Raji (cell line): Measurements from ENCODE around the gene PTPRG.

ENCODE experiments used
- POLR2A ChIP-seq: IDR thresholded peaks from 2 replicates; pipeline ENCODE4 v1.6.1; 2011; ENCODE audit warnings: low read depth, low read length, control low read depth; ENCODE audit not compliant: insufficient read depth

PTPRG gene

DNA sequence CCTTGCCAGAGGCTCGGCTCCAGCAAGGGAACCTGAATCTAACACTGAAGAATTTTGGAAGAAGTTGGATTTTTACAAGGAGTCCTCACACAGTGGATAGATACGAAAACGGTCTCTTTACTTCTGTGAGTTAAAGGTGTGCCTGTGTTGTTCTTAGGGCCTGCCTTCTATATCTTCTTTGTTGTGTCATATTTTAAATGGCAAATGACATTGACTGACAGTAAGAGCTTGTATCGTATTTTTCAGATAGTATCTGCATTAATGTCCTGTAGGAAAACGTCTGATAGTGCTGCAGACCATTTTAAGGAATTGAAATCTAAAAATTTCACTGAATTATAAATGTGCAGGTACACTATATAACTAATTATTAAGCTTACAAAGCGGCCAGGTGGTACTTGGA lies 56.3 kb downstream of the PTPRG start:
- no peak for TF ChIP-seq POLR2A

DNA sequence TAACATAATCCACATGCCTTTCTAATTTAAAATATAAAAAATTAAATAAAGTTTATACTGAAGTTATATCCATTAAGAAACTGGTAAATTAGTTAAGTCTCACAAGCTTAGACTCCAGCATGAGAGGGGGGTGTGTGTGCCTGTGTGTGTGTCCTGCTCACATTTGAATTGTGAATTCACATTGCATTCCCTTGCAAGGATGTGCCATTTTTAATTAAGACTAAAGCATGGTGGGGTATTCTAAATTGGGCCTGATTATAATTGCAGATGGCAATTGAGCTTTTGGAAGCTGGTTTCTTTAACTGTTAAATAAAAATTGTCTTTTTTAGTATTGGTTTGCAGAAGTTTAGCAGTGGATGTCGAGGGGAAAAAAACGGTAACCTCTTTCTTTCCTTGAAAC lies 56.9 kb downstream of the PTPRG start:
- no peak for TF ChIP-seq POLR2A

DNA sequence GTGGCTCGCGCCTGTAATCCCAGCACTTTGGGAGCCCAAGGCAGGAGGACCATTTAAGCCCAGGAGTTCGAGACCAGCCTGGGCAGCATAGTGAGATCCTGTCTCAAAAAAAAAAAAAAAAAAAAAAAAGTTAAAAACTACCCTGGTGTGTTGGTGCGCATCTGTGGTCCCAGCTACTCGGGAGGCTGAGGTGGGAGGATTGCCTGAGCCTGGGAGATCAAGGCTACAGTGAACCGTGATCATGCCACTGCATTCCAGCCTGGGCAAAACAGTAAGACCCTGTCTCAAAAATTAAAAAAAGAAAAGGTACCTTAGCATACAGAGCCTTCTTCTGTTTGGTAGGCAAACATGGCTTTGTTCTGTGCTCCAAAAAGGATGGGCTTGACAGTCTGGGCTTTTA lies 57.5 kb downstream of the PTPRG start:
- TF ChIP-seq POLR2A = no peak

DNA sequence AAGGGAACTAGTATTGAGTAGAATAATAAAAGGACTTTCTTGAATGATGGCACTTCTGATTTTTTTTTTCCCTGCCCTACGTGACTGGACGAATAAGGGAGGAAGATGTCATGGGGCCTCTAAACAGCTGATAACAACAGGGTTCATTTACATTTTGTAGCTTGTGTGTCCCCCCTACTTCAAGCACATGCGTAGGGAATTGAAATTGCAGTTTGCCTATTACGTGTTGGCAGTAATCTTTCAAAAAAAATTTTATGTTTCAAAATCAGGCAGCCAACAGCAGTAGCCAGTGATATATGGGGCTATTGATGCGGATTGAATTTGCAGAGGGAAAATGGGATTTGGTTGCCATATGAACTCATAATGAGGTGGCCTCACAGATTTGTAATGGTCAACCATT lies 58.7 kb downstream of the PTPRG start:
- no peak for TF ChIP-seq POLR2A

DNA sequence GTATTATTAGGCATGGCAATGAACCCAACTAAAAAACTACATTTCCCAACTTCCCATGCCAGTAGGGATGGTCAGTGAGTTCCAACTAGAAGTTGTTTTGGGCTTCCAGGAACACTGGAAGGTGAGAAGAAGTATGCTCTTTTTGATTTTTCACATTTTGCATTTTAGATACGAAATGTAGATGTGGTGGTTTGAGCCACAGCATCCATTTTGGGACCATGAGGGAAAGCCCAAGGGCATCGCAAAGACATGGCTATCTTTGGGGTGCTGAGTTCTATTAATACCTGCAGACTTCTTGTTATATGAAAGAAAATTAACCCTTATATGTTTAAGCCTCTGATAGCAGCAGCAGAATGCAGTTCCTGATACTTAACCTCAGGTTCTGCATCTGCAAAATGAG lies 62.9 kb downstream of the PTPRG start:
- no peak for TF ChIP-seq POLR2A

DNA sequence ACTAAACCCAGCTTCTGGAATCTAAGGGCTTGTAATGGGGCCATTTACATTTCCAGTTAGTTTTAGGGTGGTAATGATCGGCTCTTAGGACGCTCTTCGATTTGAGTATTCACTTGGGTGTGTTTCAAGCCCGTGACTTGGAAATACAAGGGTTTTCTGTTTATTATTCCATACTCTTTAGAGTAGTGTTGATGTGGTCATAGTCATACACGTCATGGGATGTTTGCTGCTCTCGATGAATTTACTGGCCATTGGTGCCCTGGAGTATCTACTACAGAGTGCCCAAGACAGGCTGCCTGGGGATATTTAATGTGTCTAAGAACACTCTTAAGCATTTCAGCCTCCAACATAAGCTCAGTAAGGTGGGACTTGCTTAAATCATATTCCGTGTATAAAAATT lies 64.1 kb downstream of the PTPRG start:
- TF ChIP-seq POLR2A = no peak

DNA sequence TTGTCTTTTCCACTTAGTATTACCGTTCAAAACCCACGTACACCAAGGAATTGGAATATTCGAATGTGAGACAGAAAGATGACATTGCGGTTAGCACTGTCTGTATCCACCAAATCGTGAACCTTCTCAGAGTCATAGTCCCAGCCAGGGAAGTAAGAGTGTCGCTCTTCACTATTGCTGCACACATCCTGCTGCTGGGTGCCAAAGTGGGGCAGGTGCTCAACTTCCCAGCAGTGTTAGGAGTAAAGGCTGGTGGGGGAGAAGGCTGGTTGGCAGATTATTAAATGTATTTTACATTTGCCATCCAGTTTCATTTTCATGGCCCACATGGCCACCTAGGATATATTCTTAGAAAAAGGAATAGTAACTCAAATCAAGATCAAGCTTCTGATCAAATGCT lies 65.1 kb downstream of the PTPRG start:
- no peak for TF ChIP-seq POLR2A

DNA sequence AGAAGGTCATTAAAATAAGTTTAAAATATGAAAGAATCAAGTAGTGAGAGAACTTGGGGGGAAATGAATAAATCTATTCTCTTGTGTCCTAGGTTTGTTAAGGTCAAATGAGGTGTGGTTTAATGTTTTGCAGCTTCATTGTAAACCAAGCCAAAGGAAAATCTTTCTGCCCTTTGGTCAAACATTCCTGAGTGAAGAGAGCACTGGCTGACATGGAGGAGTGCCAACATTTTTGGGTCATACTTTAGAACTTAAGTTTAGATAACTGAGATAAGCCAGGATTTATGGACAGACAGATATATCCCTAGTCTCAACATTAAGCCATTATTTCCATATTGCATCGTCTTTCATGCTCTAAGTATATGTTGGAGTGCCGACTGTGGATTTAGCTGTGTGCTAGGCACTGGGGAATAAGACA lies 66.4 kb downstream of the PTPRG start:
- no peak for TF ChIP-seq POLR2A

DNA sequence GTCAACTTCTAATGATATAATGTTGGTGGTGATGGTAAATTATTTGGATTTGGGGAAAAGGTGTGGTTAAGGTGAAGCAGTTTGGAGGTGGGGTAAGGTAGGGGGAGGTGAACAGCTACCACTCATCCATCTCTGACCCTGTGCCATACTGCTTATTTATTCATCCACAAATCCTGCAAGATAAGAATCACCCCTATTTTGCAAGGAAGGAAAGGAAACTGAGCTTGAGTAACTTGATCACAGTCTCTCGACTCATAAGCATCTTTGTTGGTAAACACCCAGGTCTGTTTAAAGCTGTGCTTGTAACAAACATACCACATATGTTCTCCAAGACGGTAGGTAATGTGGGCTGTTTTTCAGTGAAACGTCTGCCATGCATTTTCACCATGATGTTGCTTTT lies 67.3 kb downstream of the PTPRG start:
- TF ChIP-seq POLR2A = no peak

DNA sequence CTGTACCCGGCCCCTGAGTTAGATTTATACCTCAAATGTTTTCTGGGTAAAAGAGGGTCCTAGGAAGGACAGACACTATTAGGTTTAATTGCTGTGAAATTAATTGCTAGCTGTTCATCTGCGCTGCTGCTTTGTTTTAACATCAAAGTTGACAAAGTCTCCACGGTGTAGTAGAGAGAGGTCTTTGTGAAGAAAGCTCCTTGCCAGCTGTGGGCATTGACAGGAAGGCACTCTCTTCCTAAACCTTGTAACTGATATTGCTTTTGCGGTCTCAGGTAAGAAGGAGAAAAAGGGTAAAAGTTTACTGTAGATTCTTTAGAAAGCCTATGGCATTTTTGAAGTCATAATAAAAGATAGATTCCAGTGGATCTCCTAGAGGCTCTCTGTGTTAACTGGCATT lies 68.1 kb downstream of the PTPRG start:
- TF ChIP-seq POLR2A = no peak

DNA sequence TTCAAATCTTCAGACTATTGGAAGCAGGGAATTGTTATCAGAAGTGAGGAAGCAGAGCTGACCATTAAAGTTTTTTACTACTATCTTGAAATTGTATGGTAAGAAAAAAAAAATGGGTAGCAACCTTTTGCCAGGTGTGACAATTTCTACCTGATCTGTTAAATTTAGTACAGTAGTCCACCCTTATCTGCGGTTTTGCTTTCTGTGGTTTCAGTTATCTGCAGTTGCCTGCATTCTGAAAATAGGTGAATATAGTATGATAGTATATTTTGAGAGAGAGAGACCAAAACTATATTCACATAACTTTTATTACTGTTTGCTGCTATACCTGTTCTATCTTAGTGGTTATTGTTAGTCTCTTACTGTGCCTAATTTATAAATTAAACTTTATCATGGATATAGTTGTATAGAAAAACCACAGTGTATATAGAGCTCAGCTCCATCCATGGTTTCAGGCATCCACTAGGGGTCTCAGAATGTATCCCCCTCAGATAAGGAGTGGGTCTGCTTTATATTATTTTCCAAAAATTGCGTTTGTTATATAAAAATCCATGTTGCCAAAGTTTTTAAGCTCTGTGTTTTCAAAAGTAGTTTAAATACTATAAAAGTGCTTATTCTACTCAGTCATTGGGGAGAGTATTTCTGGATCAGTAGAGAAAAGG lies 69.9 kb downstream of the PTPRG start:
- TF ChIP-seq POLR2A = no peak

DNA sequence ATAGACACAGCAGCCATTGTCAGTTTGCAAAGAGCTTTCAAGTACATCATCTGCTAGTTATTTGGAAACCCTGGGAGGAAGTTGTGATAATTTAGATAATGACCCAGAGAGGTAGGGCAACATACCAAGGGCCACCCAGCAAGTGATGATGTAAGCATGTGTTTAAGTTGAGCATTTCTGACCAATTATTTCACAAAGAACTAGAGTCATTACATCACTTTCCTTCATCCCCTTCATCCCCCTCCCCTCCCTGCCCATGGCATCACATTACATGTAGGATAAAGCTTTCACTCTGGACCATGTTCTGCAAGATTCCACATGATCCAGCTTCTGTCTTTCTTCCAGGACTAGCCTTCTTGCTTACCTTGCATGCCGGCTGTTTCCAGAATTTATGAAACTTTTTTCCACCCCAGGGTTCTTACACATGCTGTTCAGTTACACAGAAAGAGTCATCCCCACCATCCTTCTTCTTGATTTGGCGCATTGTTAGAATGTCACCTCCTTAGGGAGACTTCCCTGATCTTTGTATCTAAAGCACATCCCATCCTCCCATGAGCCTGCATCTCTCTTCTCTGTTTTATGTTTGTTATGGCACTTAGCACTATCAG lies 71.3 kb downstream of the PTPRG start:
- no peak for TF ChIP-seq POLR2A

DNA sequence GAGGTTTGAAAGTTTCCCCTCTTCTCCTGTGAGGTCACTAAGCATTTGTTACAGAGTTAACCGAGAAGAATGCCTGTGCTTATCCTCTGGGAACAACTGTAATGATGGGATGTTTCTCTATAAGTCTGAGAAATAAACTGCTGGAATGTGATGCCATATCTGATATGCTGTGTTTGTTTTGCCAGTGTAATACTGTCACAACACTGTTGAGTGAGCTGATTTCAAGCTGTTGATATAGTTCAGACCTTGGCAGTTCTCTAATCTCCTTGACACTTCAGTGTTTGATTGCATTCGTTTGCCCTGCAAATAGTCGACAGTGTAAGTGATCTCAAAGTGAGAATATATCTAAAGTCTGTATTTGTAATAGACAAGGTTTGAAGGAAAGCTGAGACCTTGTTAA lies 73.3 kb downstream of the PTPRG start:
- no peak for TF ChIP-seq POLR2A

DNA sequence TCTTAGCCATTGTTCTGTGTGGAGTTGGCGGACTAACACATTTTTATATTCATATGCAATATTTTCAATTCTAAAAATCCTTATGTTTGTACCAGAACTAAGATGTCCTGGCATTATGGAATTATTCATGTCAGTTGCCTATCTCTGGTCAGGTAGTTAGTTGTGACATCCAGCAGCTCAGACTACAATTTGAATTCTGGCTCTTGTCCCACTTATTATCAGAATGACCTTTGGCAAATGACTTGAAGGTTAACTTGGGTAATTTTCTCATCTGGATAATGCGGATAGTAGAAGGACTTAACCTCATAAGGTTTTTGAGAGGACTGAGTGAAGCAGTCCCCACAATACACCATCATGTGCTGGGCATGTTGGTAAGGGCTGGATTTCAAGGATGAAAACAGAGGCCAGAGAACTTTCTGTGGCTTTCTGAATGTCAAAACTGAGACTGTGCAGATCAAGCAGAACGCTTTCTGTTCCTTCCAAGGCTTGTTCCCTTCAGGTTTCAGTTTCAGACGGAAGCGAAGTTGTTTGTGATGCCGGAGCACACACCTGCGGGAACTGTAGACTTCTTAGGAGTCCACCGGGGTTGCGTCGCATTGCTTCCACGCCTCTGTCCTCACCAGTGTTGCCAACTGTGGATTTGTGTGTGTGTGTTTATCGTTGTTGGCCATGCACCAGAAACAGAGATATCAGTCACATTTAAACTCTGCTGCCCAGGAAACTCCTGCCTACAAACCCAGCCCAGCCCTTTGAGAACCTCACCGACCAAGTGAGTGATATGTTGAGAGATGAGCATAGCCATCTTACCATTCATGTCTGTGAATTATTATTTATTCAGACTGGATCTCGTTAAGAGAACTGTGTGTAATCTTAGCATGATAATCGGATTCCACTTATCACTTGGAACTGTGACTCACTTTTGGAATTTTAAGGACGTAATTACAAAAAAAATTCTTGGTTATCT lies 76.0 kb downstream of the PTPRG start:
- TF ChIP-seq POLR2A = no peak

DNA sequence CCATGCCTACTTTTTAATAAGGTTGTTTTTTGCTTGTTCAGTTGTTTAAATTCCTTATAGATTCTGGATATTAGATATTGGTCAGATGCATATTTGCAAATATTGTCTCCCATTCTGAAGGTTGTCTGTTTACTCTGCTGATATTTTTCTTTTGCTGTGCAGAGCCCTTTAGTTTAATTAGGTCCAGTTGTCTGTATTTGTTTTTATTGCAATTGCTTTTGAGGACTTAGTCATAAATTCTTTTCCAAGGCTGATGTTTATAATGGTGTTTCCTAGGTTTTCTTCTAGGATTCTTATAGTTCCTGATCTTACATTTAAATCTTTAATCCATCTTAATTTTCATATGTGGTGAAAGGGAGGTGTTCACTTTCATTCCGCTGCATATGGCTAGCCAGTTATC lies 77.4 kb downstream of the PTPRG start:
- no peak for TF ChIP-seq POLR2A

DNA sequence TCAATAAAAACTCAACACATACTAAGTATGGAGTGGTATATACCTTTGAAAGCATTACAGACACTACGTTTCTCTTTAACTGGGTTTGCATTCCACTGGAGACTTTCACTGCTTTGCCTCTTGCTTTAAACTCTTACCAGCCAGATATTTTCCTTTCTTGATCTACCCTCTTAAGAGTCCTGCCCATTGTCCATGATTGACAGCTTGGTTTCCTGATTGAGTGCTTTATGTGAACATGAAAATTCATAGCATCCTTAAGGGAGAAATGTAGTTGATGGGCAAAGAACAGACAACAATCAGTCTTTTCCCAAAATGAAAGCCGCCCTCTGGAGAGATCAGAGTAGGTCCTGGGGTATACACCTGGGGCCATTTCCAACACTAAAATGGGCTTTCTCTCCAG lies 78.6 kb downstream of the PTPRG start:
- no peak for TF ChIP-seq POLR2A
